SK-N-MC (cell line): Measurements from ENCODE around the gene RSPH6A.

Source experiments
- EZH2 ChIP-seq: fragments of 200-600 bp; sonication (generic); IDR thresholded peaks from one replicate; pipeline ENCODE4 v1.6.1; 2017; ENCODE audit warnings: antibody characterized with exemption
- POLR2AphosphoS5 ChIP-seq: IDR thresholded peaks from 2 replicates; pipeline ENCODE4 v1.6.1; 2012; ENCODE audit warnings: mild to moderate bottlenecking, low read depth, low read length, borderline replicate concordance

GRCh38 chr19:45753548-45753947 lies 61.6 kb downstream of the RSPH6A start:
- TF ChIP-seq POLR2AphosphoS5 = no peak
- TF ChIP-seq EZH2 = no peak
